ENCODE data around the gene IL1F10.

DNA sequence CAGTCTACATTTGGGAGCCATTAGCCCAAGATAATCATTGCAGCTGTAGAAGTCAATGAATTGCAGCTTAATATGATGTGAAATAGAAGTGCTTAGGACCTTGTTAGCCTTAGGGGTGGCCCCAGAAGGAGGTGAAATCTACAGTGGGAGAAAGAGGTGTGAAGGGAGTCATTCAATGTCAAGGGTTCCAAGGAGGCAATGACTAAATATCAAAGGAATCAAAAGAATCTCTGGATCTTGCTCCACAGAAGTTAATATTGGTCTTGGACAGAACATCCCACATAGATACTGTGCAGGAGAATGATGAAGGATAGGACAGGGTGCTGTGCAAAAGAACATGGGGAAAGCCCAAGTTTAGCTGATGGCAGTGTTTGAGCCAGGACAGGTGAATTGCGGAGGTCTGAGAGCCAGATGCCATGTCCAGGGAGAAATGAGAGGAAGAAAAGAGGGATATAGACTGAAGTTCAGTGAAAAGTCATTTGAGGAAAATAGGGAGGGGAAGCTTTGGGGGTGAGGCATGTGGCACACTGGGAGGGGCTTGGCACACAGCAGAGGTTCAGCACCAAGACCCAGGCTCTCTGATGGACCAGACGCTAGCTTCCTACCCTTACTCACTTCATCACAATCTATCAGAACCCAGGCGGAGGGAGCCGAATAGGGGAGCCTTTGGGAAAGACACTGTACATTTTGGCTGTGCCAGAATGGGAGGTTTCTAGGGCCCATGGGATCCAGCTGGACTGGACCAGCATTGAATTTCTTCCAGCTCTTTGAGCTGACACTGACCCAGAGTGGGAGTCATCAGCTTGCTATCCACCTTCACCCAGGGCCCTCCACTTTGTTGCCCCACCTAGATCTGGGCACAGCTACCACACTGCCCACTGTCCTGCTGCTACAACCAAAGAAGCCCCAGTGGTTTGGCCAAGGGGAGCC is 2.2 kb downstream of the IL1F10 start:
- TF ChIP-seq, protein P1, sequence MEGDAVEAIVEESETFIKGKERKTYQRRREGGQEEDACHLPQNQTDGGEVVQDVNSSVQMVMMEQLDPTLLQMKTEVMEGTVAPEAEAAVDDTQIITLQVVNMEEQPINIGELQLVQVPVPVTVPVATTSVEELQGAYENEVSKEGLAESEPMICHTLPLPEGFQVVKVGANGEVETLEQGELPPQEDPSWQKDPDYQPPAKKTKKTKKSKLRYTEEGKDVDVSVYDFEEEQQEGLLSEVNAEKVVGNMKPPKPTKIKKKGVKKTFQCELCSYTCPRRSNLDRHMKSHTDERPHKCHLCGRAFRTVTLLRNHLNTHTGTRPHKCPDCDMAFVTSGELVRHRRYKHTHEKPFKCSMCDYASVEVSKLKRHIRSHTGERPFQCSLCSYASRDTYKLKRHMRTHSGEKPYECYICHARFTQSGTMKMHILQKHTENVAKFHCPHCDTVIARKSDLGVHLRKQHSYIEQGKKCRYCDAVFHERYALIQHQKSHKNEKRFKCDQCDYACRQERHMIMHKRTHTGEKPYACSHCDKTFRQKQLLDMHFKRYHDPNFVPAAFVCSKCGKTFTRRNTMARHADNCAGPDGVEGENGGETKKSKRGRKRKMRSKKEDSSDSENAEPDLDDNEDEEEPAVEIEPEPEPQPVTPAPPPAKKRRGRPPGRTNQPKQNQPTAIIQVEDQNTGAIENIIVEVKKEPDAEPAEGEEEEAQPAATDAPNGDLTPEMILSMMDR (IDR thresholded peaks at IDR 0.05; ENCODE audit: insufficient read depth, low read depth, low read length) = no peak
- no peak for TF ChIP-seq EZH2 (IDR thresholded peaks at IDR 0.05; ENCODE audit: insufficient read depth, low read length)
